GM10266 (cell line): ENCODE data around the gene ATXN7L1.

Experiments used
- DNase-seq: peaks from one replicate; pipeline ENCODE4 v3.0.0; 2012; ENCODE audit errors: extremely low spot score
- TF ChIP-seq, protein P1 (sequence below): IDR thresholded peaks from 2 replicates; pipeline ENCODE4 v1.5.1; 2012; ENCODE audit warnings: mild to moderate bottlenecking, low read depth; ENCODE audit not compliant: control insufficient read depth, insufficient read depth; ENCODE audit errors: missing control alignments

The ATXN7L1 gene

GRCh38 chr7:105664816-105665525, 211.4 kb downstream of the ATXN7L1 start:
- DNase-seq = no peak
- TF ChIP-seq, protein P1, sequence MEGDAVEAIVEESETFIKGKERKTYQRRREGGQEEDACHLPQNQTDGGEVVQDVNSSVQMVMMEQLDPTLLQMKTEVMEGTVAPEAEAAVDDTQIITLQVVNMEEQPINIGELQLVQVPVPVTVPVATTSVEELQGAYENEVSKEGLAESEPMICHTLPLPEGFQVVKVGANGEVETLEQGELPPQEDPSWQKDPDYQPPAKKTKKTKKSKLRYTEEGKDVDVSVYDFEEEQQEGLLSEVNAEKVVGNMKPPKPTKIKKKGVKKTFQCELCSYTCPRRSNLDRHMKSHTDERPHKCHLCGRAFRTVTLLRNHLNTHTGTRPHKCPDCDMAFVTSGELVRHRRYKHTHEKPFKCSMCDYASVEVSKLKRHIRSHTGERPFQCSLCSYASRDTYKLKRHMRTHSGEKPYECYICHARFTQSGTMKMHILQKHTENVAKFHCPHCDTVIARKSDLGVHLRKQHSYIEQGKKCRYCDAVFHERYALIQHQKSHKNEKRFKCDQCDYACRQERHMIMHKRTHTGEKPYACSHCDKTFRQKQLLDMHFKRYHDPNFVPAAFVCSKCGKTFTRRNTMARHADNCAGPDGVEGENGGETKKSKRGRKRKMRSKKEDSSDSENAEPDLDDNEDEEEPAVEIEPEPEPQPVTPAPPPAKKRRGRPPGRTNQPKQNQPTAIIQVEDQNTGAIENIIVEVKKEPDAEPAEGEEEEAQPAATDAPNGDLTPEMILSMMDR = no peak

- DNase-seq = no peak
- TF ChIP-seq, protein P1 = no peak
These were observed 213.4 kb downstream of the ATXN7L1 start for GRCh38 chr7:105662998-105663397.

GRCh38 chr7:105661625-105662024, 214.8 kb downstream of the ATXN7L1 start:
- TF ChIP-seq, protein P1 = no peak

GRCh38 chr7:105656922-105657521, 219.4 kb downstream of the ATXN7L1 start:
- TF ChIP-seq, protein P1 = peak; percentile 76
- peak; percentile 72 for DNase-seq

More at GRCh38 chr7:105661625-105662024, 214.8 kb downstream of the ATXN7L1 start:
- DNase-seq = no peak

DNA sequence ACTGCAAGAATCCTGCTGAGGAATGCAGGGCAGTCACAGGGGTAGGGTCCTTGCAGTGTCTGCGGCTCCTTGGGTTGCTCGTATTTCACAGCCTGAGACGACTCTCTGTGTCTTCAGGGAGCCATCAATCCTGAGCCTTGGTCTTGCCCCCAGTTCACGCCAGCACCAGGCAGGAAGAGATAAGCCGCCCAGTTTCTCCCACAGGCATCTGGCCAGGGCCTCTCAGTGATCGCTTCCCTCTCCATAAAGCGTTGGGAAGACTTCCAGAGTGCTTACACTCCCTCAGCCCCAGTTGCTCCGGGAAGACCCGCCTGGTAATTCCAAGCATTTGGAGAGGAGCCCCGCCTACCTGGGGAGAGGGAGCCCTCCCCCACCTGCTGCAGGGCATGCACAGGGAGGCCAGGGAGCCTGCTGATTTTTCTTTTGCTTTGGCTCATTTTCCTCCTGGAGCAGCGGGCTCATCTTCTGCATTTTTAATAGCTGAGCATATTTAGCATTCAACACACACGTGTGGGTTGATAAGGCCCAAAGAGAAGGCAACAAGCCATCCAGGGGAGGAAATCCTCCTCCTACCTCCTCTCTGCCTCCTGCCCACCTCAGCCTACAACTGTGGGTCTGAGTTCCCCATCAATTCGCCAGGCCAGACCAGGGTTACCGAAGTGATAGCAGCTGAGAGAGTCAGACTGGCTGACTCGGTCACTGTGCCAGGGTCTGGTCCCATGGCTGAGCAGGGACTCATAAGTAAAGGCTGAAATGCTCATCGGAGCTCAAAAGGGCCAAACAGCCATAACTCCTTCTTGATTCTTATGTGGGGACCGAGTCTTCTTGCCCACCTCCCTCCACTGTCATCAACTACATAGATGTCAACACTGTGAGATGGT, 220.7 kb downstream of the ATXN7L1 start:
- TF ChIP-seq, protein P1 = no peak
- no peak for DNase-seq

- DNase-seq = no peak
These were observed 221.3 kb downstream of the ATXN7L1 start for GRCh38 chr7:105655067-105655466.

More at GRCh38 chr7:105655067-105655466, 221.3 kb downstream of the ATXN7L1 start:
- TF ChIP-seq, protein P1 = no peak
